IPS-20b (cell line): ENCODE measurements around the gene CAMK2B.

Experiments
- H3K27ac ChIP-seq: one replicate; pipeline ENCODE4 v1.5.1; 2013; ENCODE audit warnings: low read length
- H3K27me3 ChIP-seq: 2 replicates; pipeline ENCODE4 v1.6.1; 2013; ENCODE audit warnings: mild to moderate bottlenecking, low read length, inconsistent platforms; ENCODE audit not compliant: insufficient read depth
- H3K36me3 ChIP-seq: 2 replicates; pipeline ENCODE4 v1.6.1; 2013; ENCODE audit warnings: low read depth, mild to moderate bottlenecking, inconsistent platforms, low read length, moderate library complexity; ENCODE audit not compliant: insufficient read depth
- H3K4me1 ChIP-seq: 2 replicates; pipeline ENCODE4 v1.6.1; 2013; ENCODE audit warnings: mild to moderate bottlenecking, control low read depth, inconsistent platforms, low read length, moderate library complexity; ENCODE audit not compliant: insufficient read depth
- H3K4me3 ChIP-seq: 2 replicates; pipeline ENCODE4 v1.5.1; 2013; ENCODE audit warnings: mild to moderate bottlenecking, low read length, inconsistent platforms
- H3K9ac ChIP-seq: 2 replicates; pipeline ENCODE4 v1.6.1; 2013; ENCODE audit warnings: low read depth, mild to moderate bottlenecking, inconsistent platforms, low read length, moderate library complexity
- H3K9me3 ChIP-seq: 2 replicates; pipeline ENCODE4 v1.6.1; 2013; ENCODE audit warnings: mild to moderate bottlenecking, low read depth, low read length, inconsistent platforms; ENCODE audit not compliant: insufficient read depth

Gene CAMK2B

DNA sequence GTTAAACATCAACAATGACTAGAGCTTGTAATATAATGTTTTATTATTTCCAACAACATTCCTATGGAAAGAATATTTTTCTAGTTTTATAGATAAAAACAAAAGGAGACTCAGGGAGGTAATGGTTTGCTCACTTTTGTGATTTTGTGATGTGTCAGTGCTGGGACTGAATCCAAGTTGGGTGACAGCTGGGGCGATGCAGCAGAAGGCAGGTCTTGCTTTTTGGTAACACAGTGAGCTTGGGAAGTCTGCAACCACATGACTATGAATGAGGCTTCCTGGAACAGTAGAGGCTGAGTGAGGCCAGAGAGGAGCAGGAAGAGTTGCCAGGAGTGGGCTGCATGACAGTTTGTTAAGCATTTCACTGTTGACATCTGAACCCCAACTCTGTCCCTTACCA lies 129.5 kb downstream of the CAMK2B start:
- Histone ChIP-seq H3K36me3 (no peaks in the 10 kb centered on the region), H3K27ac (no peak overlapping the region), H3K4me1 (no peaks in the 10 kb centered on the region)

DNA sequence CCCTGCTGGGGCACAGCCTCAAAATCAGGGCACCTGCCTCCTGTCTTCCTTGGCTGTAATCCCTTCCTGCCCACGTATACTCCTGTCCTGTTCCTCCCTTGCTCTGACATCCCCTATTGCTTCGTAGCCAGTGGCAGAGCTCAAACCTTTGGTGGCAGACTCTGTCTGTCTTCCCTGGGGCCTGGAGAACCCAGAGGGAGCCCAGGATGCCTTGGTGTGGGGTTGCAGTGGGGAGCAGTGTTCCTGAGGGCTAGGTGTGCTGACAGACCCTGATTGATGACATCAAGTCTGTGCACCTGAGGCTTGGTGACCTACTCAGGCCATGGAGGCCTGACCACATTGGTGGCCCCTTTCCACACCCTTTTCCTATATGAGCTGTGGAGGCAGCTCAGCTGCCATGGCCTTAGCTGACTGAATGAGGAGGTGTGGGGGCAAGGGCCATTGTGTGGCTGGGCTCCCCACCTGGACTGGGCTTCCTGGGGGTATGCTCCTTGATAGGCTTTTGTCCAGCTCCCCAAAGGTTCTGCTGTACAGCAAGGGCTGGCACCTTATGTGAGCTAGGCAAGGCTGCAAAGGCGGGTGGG lies 130.7 kb downstream of the CAMK2B start:
- Histone ChIP-seq H3K4me1 (no peaks in the 10 kb centered on the region), H3K36me3 (no peaks in the 10 kb centered on the region), H3K27me3 (peaks cover 12% of the 10 kb centered on the region; the same call in 1 of the 2 replicates), H3K9ac (no peak overlapping the region), H3K9me3 (no peaks in the 10 kb centered on the region), H3K27ac (no peak overlapping the region), H3K4me3 (no peak overlapping the region)

More for the DNA sequence above, 129.5 kb downstream of the CAMK2B start:
- no peaks in the 10 kb centered on the region for H3K9me3 ChIP-seq
- no peak overlapping the region for H3K4me3 ChIP-seq
- H3K9ac ChIP-seq: no peak overlapping the region
- H3K27me3 ChIP-seq: peaks cover 12% of the 10 kb centered on the region; the same call in 1 of the 2 replicates

DNA sequence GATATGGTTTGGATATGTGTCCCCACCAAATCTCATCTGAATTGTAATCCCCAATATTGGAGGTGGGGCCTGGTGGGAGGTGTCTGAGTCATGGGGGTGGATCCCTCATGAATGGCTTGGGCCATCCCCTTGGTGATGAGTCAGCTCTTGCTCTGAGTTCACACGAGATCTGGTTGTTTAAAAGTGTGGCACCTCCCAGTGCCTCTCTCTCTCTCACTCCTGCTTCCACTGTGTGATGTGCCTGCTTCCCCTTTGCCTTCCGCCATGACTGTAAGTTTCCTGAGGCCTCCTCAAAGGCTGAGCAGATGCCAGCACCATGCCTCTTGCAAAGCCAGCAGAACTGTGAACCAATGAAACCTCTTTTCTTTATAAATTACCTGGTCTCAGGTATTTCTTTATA lies 131.3 kb downstream of the CAMK2B start:
- no peaks in the 10 kb centered on the region for H3K9me3 ChIP-seq
- H3K4me1 ChIP-seq: no peaks in the 10 kb centered on the region
- no peak overlapping the region for H3K9ac ChIP-seq
- H3K27me3 ChIP-seq: peaks cover 12% of the 10 kb centered on the region; the same call in 1 of the 2 replicates
- H3K4me3 ChIP-seq: no peak overlapping the region
- no peak overlapping the region for H3K27ac ChIP-seq
- H3K36me3 ChIP-seq: no peaks in the 10 kb centered on the region

DNA sequence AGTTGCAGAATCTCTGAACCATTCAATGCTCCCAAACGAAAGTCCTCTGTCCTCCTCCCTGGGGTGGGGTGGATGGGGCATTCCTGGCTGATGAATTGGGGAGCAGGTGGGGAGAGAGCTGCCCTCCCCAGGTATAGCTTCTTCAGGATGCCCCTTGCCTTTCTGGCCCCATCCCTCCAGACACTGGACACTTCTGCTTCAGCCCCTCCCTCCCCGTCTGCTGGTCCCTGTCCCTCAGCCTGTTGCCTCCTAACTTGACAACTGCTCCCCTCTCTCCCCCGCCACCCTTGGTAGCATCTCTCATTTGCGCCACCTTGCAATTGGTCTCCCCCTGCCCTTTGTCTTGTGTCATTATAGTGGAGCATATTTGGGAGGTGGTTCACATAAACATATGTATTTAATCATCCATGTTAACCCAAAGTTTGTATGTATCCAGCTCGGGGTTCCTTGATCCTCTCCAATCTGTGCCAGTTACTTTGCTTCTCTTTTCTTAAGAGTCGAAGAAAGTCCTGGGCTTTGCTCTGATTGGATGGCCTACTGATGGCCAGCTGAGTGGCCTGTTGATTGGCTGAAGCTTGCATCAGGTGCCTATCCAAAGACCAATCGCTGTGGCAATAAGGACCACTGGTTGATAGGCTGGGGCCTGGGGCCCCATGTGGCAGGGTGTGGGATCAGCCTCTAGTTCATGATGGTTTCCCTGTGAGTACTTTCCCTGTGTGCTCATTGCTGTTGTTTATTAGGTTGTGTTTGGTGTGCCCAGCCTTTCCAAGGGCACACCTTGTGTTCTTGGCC lies 132.2 kb downstream of the CAMK2B start:
- H3K4me1 ChIP-seq: no peaks in the 10 kb centered on the region
- H3K27me3 ChIP-seq: peaks cover 12% of the 10 kb centered on the region; the same call in 1 of the 2 replicates
- no peaks in the 10 kb centered on the region for H3K9me3 ChIP-seq
- no peak overlapping the region for H3K4me3 ChIP-seq
- H3K27ac ChIP-seq: no peak overlapping the region
- H3K9ac ChIP-seq: no peak overlapping the region
- no peaks in the 10 kb centered on the region for H3K36me3 ChIP-seq

DNA sequence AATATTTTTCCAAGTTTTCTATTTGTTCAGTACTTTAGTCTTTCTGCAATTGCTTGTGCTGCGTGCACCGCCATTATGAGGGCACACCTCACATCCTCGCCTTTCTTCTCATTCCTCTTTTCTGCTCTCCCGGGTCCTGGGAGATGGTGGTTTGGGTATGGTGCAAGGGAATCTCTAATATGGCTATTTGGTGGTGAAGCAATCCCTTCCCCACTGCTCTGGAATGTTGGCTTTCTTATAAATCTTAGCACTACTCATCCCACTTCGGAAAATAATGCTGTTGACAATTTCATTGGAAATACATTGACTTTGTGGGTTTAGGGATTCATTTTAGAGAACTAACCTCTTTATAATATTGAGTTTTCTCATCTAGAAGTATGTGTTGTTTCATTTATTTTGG lies 134.2 kb downstream of the CAMK2B start:
- no peaks in the 10 kb centered on the region for H3K27me3 ChIP-seq
- H3K4me3 ChIP-seq: no peak overlapping the region
- no peaks in the 10 kb centered on the region for H3K4me1 ChIP-seq
- H3K27ac ChIP-seq: no peak overlapping the region
- no peaks in the 10 kb centered on the region for H3K9me3 ChIP-seq
- H3K9ac ChIP-seq: no peak overlapping the region
- H3K36me3 ChIP-seq: no peaks in the 10 kb centered on the region

DNA sequence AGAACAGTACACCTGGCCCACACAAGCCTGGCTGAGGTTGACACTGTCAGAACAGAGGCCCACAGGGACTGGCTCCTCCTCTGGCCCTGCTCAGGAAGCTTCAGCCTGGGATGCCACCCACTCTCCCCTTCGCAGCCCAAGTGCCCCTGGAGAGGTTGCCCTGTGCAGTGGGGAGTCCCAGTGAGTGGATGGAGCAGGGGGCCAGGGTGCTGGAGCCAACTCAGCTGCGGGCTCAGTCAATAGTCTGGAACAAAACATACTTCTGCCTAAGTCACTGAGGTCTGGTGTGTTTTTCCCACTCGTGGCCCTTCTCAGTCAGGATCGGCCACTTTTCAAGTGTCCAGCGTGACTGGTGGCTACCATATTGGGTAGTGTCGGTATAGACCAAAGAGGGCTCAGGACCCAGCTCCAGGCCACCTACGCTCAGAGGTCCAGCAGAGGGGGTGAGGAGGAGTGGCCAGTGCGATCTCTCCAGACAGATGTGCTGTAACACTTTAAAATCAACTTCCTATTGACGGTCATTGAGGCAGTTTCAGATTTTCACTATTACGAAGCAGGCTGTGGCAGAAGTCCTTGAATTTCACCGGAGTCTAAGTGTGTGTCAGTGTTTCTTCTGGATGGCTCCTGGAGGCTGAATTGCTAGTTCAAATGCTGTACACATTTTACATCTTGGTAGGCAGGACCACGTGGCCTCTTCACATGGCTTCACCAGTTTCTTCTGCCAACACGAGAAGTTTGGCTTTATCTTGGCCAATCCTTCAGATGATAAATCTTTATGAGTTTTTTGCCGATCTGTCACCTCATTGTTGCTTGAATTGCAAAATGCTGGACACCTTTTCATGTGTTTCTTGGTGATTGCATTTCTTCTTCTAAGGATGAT lies 135.2 kb downstream of the CAMK2B start:
- Histone ChIP-seq H3K27me3 (no peaks in the 10 kb centered on the region), H3K9ac (no peak overlapping the region), H3K9me3 (no peaks in the 10 kb centered on the region), H3K4me3 (no peak overlapping the region), H3K27ac (no peak overlapping the region), H3K36me3 (no peaks in the 10 kb centered on the region), H3K4me1 (no peaks in the 10 kb centered on the region)

DNA sequence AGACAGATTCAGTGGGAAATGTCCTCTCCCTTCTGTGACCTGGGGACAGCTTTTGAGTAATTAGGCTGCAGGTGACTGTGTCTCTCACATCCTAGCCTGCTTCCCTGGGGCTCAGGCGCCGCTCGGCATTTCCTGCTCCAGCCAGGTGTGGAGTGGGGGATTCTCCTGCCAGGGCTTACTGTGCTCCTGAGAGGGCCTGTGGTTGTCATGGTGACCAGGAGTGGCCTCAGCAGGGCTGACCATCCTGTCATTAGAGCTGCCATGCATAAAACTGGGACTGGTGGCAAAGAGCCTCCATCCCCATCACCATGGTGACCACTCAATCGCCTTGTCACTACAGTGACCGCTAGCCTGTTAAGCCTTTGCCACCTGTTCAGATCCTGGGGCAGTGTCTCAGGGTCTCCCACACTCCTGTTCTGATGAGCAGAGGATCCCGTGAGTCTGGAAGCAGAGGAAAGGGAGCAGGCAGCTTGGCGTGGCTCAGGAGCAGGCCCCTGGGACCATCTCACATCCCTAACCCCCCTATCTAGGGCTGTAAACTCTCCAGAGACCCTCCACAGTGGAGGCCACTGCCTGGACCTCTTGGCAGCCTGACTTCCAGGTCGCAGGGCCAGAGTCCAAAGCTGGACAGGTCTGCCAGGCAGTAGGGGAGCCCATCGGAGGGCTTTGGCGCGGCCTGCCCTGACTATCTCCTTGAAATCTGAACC lies 136.0 kb downstream of the CAMK2B start, which contains the start of gene GCK:
GCK (minus strand) TSS at position 154 of the 707 bp plus-strand sequence. CDS start 486 bp downstream, outside the sequence.
- Histone ChIP-seq H3K36me3 (no peaks in the 10 kb centered on the region), H3K27me3 (no peaks in the 10 kb centered on the region), H3K4me1 (0 out of 2 replicates have a peak, but pooled peaks cover 2% of the 10 kb centered on the region), H3K27ac (no peak within 1 kb of the TSS), H3K4me3 (no peak within 1 kb of the TSS), H3K9ac (no peak within 1 kb of the TSS), H3K9me3 (no peaks in the 10 kb centered on the region)

DNA sequence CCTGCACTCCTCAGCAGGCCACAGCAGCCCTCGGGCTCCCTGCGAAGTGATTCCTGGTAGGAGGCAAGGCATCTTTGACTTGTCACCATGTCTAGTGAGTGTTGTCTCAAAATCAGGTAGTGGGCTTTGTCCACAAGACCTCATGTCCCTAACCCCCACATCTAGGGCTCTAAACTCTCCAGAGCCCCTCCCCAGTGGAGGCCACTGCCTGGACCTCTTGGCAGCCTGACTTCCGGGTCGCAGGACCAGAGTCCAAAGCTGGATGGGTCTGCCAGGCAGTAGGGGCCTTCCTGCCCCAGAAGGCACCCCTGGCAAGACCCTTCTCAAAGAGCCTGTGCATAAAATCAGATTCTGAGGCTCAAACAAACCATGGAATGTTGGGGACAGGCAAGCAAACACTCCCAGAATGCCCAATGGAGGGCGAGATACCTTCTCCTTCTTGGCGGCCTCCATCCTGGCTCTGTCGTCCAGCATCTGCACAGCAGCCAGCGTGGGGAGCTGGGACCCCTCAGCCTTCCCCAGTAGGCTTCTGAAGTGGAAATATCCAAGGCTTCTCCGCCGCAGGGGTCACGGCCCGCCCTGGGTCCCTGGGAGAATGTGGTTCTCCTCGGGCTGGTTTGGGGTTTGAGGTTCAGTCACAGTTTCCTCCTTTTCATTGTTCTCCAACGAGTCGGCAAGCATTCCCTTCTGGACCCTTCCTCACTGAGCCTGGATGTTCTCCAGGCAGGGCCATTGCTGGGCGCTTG lies 136.7 kb downstream of the CAMK2B start:
- Histone ChIP-seq H3K9me3 (no peaks in the 10 kb centered on the region), H3K9ac (no peak overlapping the region), H3K36me3 (no peaks in the 10 kb centered on the region), H3K4me1 (0 out of 2 replicates have a peak, but pooled peaks cover 2% of the 10 kb centered on the region), H3K27ac (no peak overlapping the region), H3K27me3 (no peaks in the 10 kb centered on the region), H3K4me3 (no peak overlapping the region)

DNA sequence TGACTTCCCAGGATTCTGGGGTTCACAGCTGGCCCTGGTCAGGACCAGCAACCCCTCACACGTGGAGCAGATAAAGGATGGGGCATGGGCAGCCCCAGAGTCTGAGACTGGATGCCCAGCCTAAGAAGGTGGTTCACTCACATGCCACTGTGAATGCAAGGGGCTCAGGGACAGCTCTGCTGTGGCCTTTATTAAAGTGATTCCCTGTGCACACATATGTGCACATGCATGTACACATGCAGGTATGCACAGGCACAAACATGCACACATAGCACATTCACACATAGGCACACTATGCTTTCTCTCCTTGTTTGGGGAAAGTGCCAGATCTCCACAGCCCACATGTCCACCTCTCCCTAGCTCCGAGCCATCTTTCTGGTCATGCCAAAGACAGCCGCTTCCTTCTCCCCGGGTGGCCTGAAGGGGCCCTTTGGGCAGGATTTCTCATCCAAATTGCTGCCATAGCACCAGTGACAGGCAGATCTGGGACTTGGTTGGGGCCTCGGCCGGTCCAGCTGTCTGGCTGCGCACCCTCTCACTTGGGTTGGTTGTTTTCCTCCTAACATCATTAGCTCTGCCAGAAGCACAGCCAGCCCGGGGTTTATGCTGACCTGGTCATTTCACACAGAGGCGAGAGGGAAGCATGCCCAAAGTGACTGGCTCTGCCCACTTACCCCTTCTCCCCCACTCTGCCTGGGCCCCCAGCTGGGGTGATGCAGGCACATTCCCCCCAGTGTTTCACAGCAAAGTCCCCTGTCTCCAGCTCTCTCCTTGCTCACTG lies 137.6 kb downstream of the CAMK2B start:
- Histone ChIP-seq H3K27ac (no peak overlapping the region), H3K4me1 (0 out of 2 replicates have a peak, but pooled peaks cover 2% of the 10 kb centered on the region), H3K36me3 (no peaks in the 10 kb centered on the region), H3K27me3 (no peaks in the 10 kb centered on the region), H3K9ac (no peak overlapping the region), H3K4me3 (no peak overlapping the region), H3K9me3 (0 out of 2 replicates have a peak, but pooled peaks cover 3% of the 10 kb centered on the region)

DNA sequence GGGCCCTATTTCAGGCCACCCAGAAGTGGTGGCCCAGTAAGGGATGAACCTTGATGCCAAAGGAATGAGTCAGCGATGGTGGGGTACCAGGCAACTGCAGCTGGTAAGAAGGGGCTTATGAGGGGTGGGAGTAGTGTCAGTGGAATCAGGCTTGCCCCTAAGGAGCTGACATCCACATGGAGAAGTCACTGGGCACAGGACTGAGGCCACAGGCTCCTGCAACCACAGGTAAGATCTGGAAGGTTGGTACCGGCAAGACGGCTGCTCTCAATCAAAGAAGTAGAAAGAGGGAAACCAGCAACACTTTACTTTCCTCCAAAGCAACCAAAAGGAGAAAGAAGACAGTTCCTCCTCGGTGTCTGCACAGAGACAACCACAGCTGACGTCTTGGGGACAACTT lies 138.7 kb downstream of the CAMK2B start:
- H3K9me3 ChIP-seq: peaks cover 7% of the 10 kb centered on the region; the same call in 1 of the 2 replicates
- no peaks in the 10 kb centered on the region for H3K36me3 ChIP-seq
- H3K4me1 ChIP-seq: 0 out of 2 replicates have a peak, but pooled peaks cover 2% of the 10 kb centered on the region
- no peaks in the 10 kb centered on the region for H3K27me3 ChIP-seq
- no peak overlapping the region for H3K27ac ChIP-seq
- no peak overlapping the region for H3K9ac ChIP-seq
- no peak overlapping the region for H3K4me3 ChIP-seq
